Measurements from ENCODE around the gene BCDIN3D.

The BCDIN3D gene

DNA sequence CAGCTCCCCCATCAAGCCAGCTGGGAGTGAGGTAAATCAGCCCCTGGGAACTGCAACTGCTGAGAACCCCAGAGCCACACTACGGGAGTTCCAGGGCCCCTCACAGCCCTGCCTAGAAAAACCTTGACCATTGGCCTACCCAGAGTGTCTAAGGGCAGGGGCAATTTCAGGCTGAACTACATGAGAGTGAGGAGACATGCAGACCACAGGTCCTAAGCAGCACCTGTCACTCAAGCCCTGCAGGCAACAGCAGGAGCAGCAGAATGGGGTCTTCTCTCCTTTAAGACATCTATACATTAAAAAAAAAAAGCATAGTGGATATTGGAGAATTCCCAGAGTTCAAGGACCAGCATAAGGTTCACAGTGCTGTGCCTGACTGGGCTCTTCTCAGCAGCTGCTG lies 19.6 kb downstream of the BCDIN3D start:
- no peak for DNase-seq (ENCODE audit: extremely low read depth, insufficient read length)
- TF ChIP-seq, protein P1, sequence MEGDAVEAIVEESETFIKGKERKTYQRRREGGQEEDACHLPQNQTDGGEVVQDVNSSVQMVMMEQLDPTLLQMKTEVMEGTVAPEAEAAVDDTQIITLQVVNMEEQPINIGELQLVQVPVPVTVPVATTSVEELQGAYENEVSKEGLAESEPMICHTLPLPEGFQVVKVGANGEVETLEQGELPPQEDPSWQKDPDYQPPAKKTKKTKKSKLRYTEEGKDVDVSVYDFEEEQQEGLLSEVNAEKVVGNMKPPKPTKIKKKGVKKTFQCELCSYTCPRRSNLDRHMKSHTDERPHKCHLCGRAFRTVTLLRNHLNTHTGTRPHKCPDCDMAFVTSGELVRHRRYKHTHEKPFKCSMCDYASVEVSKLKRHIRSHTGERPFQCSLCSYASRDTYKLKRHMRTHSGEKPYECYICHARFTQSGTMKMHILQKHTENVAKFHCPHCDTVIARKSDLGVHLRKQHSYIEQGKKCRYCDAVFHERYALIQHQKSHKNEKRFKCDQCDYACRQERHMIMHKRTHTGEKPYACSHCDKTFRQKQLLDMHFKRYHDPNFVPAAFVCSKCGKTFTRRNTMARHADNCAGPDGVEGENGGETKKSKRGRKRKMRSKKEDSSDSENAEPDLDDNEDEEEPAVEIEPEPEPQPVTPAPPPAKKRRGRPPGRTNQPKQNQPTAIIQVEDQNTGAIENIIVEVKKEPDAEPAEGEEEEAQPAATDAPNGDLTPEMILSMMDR (IDR thresholded peaks at IDR 0.05; ENCODE audit: insufficient read depth, low read length, poor library complexity, severe bottlenecking), result no peak
- Histone ChIP-seq H3K27me3 (replicated peaks; ENCODE audit: control insufficient read depth, insufficient read depth, low read length) (no peaks in the 10 kb centered on the region), H3K4me3 (replicated peaks; ENCODE audit: low read depth, low read length) (no peak overlapping the region), H3K36me3 (ENCODE audit: control insufficient read depth, insufficient read depth, low read length) (no peaks in the 10 kb centered on the region; the same call in 1 of the 2 replicates)

DNA sequence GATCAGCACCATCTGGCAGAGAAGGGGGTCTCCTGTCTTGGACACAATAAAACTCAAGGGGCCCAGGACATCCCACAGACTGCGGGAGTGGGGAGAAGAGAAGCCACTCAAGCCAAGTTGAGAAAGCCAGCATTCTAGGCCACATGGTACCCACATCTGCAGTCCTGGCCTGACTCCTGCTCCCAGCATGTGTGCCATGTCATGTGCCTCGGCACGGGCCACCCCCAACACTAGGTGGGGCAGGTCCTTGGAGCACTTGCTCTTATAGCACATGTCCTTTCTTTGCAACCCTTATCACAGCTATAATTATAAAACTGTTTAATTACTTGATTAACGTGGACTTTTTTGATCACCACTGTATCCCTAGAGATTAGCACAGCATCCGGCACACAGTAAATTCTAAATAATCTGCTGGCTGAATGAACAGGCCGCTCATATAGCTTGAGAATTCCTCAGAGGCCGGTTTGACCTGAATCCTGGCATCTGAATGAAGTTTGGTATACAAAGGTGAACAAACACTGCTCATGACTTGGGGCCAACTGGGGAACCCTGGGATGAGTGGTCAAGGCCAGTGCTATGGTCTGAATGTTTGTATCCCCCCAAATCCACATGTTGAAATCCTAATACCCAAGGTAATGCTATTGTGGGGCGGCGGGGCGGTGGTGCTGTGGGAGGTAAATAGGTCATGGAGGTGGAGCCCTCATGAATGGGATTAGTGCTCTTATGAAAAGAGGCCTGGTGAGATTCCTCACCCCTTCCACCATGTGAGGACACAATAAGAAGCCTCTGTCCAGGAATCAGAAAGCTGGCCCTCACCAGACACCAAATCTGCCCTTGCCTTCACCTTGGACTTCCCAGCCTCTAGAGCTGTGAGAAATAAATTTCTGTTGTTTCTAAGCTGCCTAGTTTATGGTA lies 21.3 kb downstream of the BCDIN3D start:
- DNase-seq (ENCODE audit: extremely low read depth, insufficient read length), result no peak
- no peaks in the 10 kb centered on the region for H3K27me3 ChIP-seq (replicated peaks; ENCODE audit: control insufficient read depth, insufficient read depth, low read length)

DNA sequence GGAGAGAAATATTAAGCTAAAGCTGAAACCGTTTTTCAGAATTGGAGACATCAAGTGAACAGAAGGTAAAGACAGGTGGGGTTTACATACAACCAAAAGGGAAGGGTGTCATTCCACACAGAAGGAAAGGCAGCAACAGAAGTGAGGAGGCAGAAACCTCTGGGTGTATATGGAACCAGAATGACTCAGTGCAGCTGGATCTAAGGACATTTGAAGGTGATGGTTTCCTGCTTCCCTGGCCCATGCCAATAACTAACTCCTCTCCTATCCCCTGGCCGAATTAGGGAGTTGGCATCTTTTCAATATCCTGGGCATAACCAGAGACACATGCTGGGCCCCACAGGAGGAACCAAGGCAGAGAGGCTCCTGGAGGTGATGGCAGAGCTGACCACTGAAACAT lies 23.1 kb downstream of the BCDIN3D start:
- no peaks in the 10 kb centered on the region; the same call in none of the 2 replicates for H3K36me3 ChIP-seq (ENCODE audit: control insufficient read depth, insufficient read depth, low read length)
- TF ChIP-seq, protein P1 (IDR thresholded peaks at IDR 0.05; ENCODE audit: insufficient read depth, low read length, poor library complexity, severe bottlenecking), result no peak
- no peak for DNase-seq (ENCODE audit: extremely low read depth, insufficient read length)

More for the DNA sequence above, 21.3 kb downstream of the BCDIN3D start:
- TF ChIP-seq, protein P1 (IDR thresholded peaks at IDR 0.05; ENCODE audit: insufficient read depth, low read length, poor library complexity, severe bottlenecking), result no peak
- Histone ChIP-seq H3K4me3 (replicated peaks; ENCODE audit: low read depth, low read length) (no peak overlapping the region), H3K36me3 (ENCODE audit: control insufficient read depth, insufficient read depth, low read length) (no peaks in the 10 kb centered on the region; the same call in 1 of the 2 replicates)

DNA sequence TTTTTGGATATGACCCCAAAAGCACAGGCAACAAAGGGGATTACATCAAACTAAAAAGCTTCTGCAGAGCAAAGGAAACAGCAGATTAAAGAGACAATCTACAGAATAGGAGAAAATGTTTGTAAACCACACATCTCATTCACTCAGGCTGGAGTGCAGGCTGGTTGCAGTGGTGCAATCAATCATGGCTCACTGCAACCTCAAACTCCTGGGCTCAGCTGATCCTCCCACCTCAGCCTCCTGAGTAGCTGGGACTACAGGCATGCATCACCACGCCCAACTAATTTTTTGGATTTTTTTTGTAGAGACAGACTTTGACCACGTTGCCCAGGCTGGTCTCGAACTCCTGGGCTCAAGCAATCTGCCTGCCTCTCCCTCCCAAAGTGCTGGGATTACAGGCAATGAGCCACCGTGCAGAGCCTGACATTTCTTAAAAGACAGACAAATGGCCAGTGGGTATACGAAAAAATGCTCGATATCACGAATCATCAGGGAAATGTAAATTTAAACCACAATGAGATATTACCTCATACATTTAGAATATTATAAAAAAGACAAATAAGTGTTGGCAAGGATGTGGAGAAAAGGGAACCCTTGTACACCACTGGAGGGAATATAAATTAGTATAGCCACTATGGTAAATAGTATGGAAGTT lies 24.5 kb downstream of the BCDIN3D start:
- H3K36me3 ChIP-seq (ENCODE audit: control insufficient read depth, insufficient read depth, low read length), result no peaks in the 10 kb centered on the region; the same call in none of the 2 replicates
- H3K4me3 ChIP-seq (replicated peaks; ENCODE audit: low read depth, low read length), result no peak overlapping the region
- no peak for DNase-seq (ENCODE audit: extremely low read depth, insufficient read length)
- TF ChIP-seq, protein P1 (IDR thresholded peaks at IDR 0.05; ENCODE audit: insufficient read depth, low read length, poor library complexity, severe bottlenecking), result no peak
- H3K27me3 ChIP-seq (replicated peaks; ENCODE audit: control insufficient read depth, insufficient read depth, low read length), result no peaks in the 10 kb centered on the region

More for the DNA sequence above, 23.1 kb downstream of the BCDIN3D start:
- no peaks in the 10 kb centered on the region for H3K27me3 ChIP-seq (replicated peaks; ENCODE audit: control insufficient read depth, insufficient read depth, low read length)
- no peak overlapping the region for H3K4me3 ChIP-seq (replicated peaks; ENCODE audit: low read depth, low read length)

DNA sequence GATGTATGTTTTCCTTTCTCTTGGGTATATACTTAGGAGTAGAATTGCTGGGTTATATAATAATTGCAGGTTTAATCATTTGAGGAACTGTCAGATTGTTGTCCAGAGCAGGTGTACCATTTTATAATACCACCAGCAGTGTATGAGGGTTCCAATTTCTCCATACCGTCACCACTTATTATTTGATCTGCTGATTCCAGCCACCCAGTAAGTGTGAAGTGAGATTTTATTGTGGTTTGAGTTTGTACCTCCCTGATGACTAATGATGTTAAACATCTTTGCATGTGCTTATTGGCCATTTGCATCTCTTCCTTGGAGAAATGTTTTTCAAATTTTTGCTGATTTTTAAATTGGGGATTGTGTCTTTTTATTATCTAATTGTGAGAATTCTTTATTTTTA lies 29.8 kb downstream of the BCDIN3D start:
- H3K36me3 ChIP-seq (ENCODE audit: control insufficient read depth, insufficient read depth, low read length), result no peaks in the 10 kb centered on the region; the same call in 1 of the 2 replicates
- no peak for DNase-seq (ENCODE audit: extremely low read depth, insufficient read length)
- TF ChIP-seq, protein P1 (IDR thresholded peaks at IDR 0.05; ENCODE audit: insufficient read depth, low read length, poor library complexity, severe bottlenecking), result no peak
- H3K27me3 ChIP-seq (replicated peaks; ENCODE audit: control insufficient read depth, insufficient read depth, low read length), result no peaks in the 10 kb centered on the region
- no peak overlapping the region for H3K4me3 ChIP-seq (replicated peaks; ENCODE audit: low read depth, low read length)
